Measurements from ENCODE around the gene CRY2. TPM values are rescaled to one million over a fixed set of nuclear protein-coding genes. Genes with fewer than 3 reads are reported as not detected.
"Not testable (repeated sequence)": the region's sequence is repeated elsewhere in the genome, so short reads cannot be mapped to it uniquely, and the experiment has no call there.

Gene CRY2
- total RNA-seq, 1 donor from 2014 or later: 12.2 TPM

DNA sequence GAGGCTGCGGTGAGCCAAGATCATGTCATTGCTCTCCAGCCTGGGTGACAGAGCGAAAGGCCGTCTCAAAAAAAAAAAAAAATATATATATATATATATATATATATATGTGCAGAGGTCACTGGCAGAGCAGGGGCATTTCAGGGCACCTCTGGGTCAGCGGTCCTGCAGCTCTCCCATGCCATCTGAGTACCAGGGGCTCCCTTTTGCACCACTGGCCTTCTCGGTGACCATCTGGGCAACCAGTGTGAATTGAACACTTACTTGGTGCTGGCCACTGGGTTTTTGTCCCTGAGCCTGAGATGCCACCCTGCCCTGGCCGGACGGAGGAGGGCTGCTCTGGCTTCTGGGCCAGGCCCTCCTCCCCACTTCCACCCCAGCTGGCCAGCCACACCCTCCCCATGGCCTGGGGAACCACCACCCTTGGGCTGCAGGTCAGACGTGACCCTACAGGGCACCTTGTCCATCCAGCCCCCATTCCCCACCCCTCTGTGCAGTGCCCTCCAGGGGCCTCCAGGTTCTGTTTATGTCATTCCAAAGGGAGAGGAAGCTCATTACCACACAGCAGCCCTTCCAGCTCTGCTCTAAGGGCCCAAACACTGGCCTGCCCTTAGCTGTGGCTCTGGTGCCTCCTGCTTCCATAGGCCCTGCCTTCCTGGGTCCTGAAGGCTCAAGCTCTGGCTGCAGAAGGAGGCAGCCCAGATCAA, 48.4 kb downstream of the CRY2 start:
- Mint-ChIP-seq H3K27ac (ENCODE audit: unreplicated experiment) (no peak overlapping the region), H3K4me3 (ENCODE audit: unreplicated experiment) (no peak overlapping the region), H3K4me1 (ENCODE audit: low read depth) (peaks cover 4% of the 10 kb centered on the region), H3K9me3 (ENCODE audit: low read depth) (no peaks in the 10 kb centered on the region), H3K27me3 (ENCODE audit: low read depth) (peaks cover 13% of the 10 kb centered on the region), H3K36me3 (ENCODE audit: low read depth) (no peaks in the 10 kb centered on the region)
- TF ChIP-seq, protein P1, sequence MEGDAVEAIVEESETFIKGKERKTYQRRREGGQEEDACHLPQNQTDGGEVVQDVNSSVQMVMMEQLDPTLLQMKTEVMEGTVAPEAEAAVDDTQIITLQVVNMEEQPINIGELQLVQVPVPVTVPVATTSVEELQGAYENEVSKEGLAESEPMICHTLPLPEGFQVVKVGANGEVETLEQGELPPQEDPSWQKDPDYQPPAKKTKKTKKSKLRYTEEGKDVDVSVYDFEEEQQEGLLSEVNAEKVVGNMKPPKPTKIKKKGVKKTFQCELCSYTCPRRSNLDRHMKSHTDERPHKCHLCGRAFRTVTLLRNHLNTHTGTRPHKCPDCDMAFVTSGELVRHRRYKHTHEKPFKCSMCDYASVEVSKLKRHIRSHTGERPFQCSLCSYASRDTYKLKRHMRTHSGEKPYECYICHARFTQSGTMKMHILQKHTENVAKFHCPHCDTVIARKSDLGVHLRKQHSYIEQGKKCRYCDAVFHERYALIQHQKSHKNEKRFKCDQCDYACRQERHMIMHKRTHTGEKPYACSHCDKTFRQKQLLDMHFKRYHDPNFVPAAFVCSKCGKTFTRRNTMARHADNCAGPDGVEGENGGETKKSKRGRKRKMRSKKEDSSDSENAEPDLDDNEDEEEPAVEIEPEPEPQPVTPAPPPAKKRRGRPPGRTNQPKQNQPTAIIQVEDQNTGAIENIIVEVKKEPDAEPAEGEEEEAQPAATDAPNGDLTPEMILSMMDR (IDR thresholded peaks at IDR 0.05): no peak
- DNase-seq (ENCODE audit: low spot score): no peak

DNA sequence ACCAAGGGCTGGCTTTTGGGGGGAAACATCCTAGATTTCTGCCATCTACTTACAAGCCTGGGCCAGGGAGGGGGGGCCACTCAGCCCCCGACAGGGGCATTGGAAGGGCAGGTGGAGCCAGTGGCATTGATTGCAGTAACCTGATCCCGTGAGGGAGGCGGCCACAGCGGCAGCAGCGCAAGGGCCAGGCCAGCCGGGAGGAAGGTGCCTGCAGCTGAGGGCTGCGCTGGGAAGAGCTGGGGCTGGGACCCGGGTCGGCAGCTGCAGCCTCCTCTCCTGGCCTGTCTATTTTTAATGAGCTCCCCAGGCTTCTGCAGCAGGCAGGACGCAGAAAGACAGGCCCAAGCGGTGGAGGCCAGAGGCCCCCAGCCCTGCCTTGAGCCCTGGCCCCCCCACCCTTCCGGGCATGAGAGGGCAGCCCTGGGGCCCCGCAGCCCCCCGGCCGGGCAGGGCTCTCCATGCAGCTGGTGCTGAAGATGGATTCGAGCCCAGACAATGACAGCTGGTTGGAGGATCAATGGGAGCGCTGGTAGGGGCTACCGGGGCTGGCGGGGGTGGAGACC, 49.2 kb downstream of the CRY2 start:
- no peaks in the 10 kb centered on the region for H3K9me3 Mint-ChIP-seq (ENCODE audit: low read depth)
- H3K4me3 Mint-ChIP-seq (ENCODE audit: unreplicated experiment): no peak overlapping the region
- peaks cover 9% of the 10 kb centered on the region for H3K27me3 Mint-ChIP-seq (ENCODE audit: low read depth)
- TF ChIP-seq, protein P1 (IDR thresholded peaks at IDR 0.05): no peak
- no peak for DNase-seq (ENCODE audit: low spot score)
- peaks cover 9% of the 10 kb centered on the region for H3K4me1 Mint-ChIP-seq (ENCODE audit: low read depth)
- H3K36me3 Mint-ChIP-seq (ENCODE audit: low read depth): no peaks in the 10 kb centered on the region
- no peak overlapping the region for H3K27ac Mint-ChIP-seq (ENCODE audit: unreplicated experiment)

DNA sequence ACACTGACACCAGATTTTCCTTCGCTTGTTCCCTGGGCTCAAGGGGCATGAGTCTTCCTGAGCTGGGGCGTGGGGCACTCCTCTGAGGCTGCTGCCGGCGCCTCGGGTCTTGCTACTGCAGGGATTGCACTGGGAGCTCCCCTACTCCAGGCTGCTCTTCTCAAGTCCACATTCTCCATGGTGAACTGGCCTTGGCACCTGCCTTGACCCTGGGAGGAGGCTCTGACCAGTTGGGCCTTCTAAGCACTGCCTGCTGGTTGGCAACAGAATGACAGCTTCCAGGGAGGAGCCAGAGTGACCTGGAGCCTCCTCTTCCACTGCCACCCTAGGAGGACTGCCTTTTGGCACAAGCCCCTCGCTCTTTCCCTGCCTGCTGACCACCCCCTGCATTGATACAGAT, 50.3 kb downstream of the CRY2 start:
- H3K4me1 Mint-ChIP-seq (ENCODE audit: low read depth): peaks cover 9% of the 10 kb centered on the region
- TF ChIP-seq, protein P1 (IDR thresholded peaks at IDR 0.05): no peak

DNA sequence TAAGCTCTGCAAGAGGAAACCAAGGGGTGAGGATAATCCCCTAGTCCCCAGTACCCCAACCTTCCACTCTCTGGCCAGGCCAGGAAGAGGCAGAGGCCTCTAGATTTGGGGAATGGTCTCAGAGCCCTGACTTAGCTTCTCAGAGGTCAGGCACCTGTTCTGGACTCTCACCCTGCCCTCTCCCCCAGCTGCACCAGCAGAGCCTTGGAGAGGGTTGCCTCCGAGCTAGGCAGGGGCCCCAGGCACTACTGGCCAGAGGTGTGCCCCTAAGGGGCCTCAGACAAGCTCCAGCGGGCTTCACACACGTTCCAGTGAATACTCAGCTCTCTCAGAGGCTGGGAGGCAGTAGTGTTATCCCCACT, 51.8 kb downstream of the CRY2 start:
- H3K27me3 Mint-ChIP-seq (ENCODE audit: low read depth): peaks cover 4% of the 10 kb centered on the region
- H3K4me3 Mint-ChIP-seq (ENCODE audit: unreplicated experiment): peak overlapping the region; percentile 64
- TF ChIP-seq, protein P1 (IDR thresholded peaks at IDR 0.05): no peak
- DNase-seq (ENCODE audit: low spot score): no peak
- no peaks in the 10 kb centered on the region for H3K9me3 Mint-ChIP-seq (ENCODE audit: low read depth)
- peaks cover 9% of the 10 kb centered on the region for H3K4me1 Mint-ChIP-seq (ENCODE audit: low read depth)
- H3K36me3 Mint-ChIP-seq (ENCODE audit: low read depth): no peaks in the 10 kb centered on the region
- H3K27ac Mint-ChIP-seq (ENCODE audit: unreplicated experiment): no peak overlapping the region

More for the DNA sequence above, 50.3 kb downstream of the CRY2 start:
- Mint-ChIP-seq H3K4me3 (ENCODE audit: unreplicated experiment) (no peak overlapping the region), H3K27me3 (ENCODE audit: low read depth) (peaks cover 7% of the 10 kb centered on the region), H3K36me3 (ENCODE audit: low read depth) (no peaks in the 10 kb centered on the region), H3K9me3 (ENCODE audit: low read depth) (no peaks in the 10 kb centered on the region), H3K27ac (ENCODE audit: unreplicated experiment) (no peak overlapping the region)
- DNase-seq (ENCODE audit: low spot score): no peak

DNA sequence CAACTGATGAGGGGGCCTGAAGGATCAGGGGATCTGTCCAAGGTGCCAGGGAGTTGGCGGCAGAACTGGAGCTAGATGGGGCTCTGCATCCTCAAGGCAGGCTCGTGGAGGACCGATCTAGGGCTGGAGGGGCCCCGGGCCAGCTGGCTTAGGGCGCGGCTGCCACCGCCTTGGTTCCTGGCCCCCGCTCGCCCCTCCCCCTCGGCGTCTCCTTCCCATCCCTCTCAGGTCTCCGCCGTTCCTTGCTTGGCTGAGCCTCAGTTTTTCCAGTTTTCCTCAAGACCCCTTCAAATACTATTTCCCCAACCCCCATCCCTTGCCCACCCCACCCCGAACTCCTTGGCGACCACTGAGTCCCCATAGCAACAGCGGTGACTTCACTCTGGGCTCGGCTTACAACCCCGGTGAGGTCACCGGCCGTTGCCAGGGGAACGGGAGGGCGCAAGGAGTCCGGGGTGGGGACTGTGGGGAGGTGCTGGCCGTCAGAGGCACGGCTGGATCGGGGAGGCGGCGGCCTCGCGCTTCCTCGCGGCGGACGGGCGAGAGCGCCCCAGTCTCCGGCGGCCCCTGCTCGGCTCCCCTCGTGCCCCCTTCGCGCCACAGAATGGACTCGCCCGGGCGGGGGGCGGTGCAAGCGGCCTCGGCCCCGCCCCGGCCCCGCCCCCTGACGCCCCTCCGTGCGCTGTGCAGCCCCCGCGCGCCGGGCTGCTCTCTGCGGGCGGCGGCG, 52.3 kb downstream of the CRY2 start:
- Mint-ChIP-seq H3K27me3 (ENCODE audit: low read depth) (peaks cover 4% of the 10 kb centered on the region), H3K36me3 (ENCODE audit: low read depth) (no peaks in the 10 kb centered on the region), H3K9me3 (ENCODE audit: low read depth) (no peaks in the 10 kb centered on the region), H3K4me3 (ENCODE audit: unreplicated experiment) (peak overlapping the region; percentile 64), H3K4me1 (ENCODE audit: low read depth) (peaks cover 9% of the 10 kb centered on the region), H3K27ac (ENCODE audit: unreplicated experiment) (peak overlapping the region; percentile 63)
- peak; percentile 93 for DNase-seq (ENCODE audit: low spot score)
- TF ChIP-seq, protein P1 (IDR thresholded peaks at IDR 0.05): no peak

DNA sequence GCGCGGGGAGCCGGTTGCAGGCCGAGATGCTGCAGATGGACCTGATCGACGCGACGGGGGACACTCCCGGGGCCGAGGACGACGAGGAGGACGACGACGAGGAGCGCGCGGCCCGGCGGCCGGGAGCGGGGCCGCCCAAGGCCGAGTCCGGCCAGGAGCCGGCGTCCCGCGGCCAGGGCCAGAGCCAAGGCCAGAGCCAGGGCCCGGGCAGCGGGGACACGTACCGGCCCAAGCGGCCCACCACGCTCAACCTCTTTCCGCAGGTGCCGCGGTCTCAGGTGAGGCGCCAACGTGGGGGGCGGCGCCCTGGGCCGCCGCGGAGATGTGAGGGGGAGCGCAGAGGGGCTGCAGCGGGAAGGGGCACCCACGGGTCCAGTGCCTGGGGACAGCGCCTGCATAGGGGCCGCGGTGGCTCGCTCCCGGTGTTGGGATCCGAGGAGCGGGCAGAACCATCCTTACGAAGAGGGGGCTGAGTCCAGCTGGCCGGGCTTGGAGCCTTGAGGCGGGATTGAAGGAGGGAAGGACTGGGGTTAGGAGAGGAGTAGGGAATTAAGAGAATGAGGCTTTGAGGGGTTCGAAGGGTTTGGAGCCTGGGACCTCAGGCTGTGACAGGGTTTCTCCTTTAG, 53.0 kb downstream of the CRY2 start:
- peak overlapping the region; percentile 3 for H3K27ac Mint-ChIP-seq (ENCODE audit: unreplicated experiment)
- H3K4me1 Mint-ChIP-seq (ENCODE audit: low read depth); DNase-seq (ENCODE audit: low spot score); H3K9me3 Mint-ChIP-seq (ENCODE audit: low read depth); H3K27me3 Mint-ChIP-seq (ENCODE audit: low read depth); H3K36me3 Mint-ChIP-seq (ENCODE audit: low read depth): not testable (repeated sequence)
- peak overlapping the region; percentile 64 for H3K4me3 Mint-ChIP-seq (ENCODE audit: unreplicated experiment)
